Measurements from ENCODE around the gene CEP162.
"Not testable (repeated sequence)": the region's sequence is repeated elsewhere in the genome, so short reads cannot be mapped to it uniquely, and the experiment has no call there.

CEP162 gene

GRCh38 chr6:84093441-84094435 is 133.7 kb downstream of the CEP162 start:
- DNase-seq (ENCODE audit: extremely low read depth in 1 of 2, low read depth in 1 of 2) = no peak

DNA sequence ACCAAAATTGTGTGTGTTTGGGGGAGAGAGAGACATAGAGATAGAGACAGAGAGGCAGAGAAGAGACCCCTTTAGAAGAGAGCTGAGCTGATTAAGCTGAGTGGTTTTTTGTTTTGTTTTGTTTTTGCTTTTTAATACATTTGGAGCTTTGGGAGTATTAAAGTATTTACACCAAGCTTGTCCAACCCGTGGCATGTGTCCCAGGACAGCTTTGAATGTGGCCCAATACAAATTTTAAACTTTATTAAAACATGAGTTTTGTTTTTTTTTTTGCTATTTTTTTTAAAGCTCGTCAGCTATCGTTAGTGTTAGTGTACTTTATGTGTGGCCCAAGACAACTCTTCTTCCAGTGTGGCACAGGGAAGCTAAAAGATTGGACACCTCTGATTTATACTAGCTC is 137.9 kb downstream of the CEP162 start:
- DNase-seq (ENCODE audit: extremely low read depth in 1 of 2, low read depth in 1 of 2) = no peak

- no peak for DNase-seq (ENCODE audit: extremely low read depth in 1 of 2, low read depth in 1 of 2)
These were observed 138.4 kb downstream of the CEP162 start for GRCh38 chr6:84089081-84089480.

- DNase-seq (ENCODE audit: extremely low read depth in 1 of 2, low read depth in 1 of 2) = no peak
These were observed 140.7 kb downstream of the CEP162 start for GRCh38 chr6:84086545-84087429.

GRCh38 chr6:84086056-84086455 is 141.4 kb downstream of the CEP162 start:
- no peak for DNase-seq (ENCODE audit: extremely low read depth in 1 of 2, low read depth in 1 of 2)

DNA sequence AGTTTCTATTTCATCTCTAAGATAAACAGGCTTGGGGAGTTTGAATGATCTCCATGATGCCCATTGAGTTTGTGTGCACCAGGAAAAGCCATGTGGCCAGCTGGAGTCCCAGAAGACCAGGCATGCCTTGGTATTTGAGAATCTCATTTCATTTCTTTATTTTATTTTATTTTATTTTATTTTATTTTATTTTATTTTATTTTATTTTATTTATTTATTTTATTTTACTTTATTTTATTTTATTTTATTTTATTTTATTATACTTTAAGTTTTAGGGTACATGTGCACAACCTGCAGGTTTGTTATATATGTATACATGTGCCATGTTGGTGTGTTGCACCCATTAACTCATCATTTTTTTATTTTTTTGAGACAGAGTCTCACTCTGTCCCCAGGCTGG is 142.7 kb downstream of the CEP162 start:
- not testable (repeated sequence) for DNase-seq (ENCODE audit: extremely low read depth in 1 of 2, low read depth in 1 of 2)

- DNase-seq (ENCODE audit: extremely low read depth in 1 of 2, low read depth in 1 of 2) = no peak
These were observed 144.7 kb downstream of the CEP162 start for GRCh38 chr6:84082689-84083265.

DNA sequence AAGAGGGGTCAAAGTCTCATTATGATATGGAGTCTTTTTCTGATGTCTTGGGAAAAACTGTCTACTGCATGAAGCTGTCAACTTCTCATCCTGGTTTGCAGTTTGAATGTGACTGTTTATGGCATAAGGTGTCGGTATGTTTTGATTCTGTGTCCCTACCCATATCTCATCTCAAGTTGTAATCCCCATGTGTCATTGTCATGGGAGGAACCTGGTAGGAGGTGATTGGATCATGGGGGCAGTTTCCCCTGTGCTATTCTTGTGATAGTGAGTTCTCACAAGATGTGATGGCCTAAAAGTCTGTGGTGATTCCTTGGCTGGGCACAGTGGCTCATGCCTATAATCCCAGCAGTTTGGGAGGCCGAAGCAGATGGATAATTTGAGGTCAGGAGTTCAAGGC is 146.2 kb downstream of the CEP162 start:
- no peak for DNase-seq (ENCODE audit: extremely low read depth in 1 of 2, low read depth in 1 of 2)

DNA sequence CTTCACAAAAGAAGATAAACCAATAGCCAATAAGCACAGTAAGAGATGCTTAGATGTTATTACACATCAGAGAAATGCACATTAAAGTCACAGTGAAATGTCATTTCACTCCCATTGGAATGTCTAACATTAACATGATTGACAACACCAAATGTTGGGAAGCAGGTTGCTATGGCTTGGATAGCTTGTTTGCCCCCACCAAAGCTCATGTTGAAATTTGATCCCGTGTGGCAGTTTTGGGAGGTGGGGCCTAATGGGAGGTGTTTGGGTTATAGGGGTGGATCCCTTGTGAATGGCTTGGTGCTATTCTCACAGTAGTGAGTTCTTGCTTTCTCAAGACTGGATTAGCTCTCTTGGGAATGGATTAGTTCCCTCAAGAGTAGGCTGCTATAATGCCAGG is 149.1 kb downstream of the CEP162 start:
- DNase-seq (ENCODE audit: extremely low read depth in 1 of 2, low read depth in 1 of 2) = no peak

- DNase-seq (ENCODE audit: extremely low read depth in 1 of 2, low read depth in 1 of 2) = no peak
These were observed 149.8 kb downstream of the CEP162 start for GRCh38 chr6:84077645-84078044.

GRCh38 chr6:84074988-84075781 is 152.3 kb downstream of the CEP162 start:
- DNase-seq (ENCODE audit: extremely low read depth in 1 of 2, low read depth in 1 of 2) = no peak
